Ramos (cell line): ENCODE data around the gene DPP6.

Experiments used
- in situ Hi-C: fragments of 300-500 bp; cut with MboI; formaldehyde crosslinking; loops from one replicate; pipeline ENCODE4 v1.14.3; 2022; ENCODE audit warnings: low sequenced_read_pairs; ENCODE audit not compliant: unreplicated experiment

Gene DPP6

GRCh38 chr7:154910977-154911376 is 858.8 kb downstream of the DPP6 start:
- in situ Hi-C loops: no loop called here

- in situ Hi-C loops: no loop called here
These were observed 859.2 kb downstream of the DPP6 start for GRCh38 chr7:154911411-154911810.

- in situ Hi-C loops: no loop called here
These were observed 859.8 kb downstream of the DPP6 start for GRCh38 chr7:154911862-154912455.

- in situ Hi-C loops: no loop called here
These were observed 860.9 kb downstream of the DPP6 start for GRCh38 chr7:154912871-154913637.

GRCh38 chr7:154913638-154914307 is 861.6 kb downstream of the DPP6 start:
- in situ Hi-C loops: no loop called here

GRCh38 chr7:154914308-154914995 is 862.3 kb downstream of the DPP6 start:
- in situ Hi-C loops: no loop called here

- in situ Hi-C loops: loop anchor here (5.0 kb wide), 1 partner anchor 427 kb away; no protein-coding TSS in a partner anchor
These were observed 862.8 kb downstream of the DPP6 start for GRCh38 chr7:154914996-154915380.

GRCh38 chr7:154915600-154915999 is 863.4 kb downstream of the DPP6 start:
- in situ Hi-C loops: loop anchor here (5.0 kb wide), 1 partner anchor 427 kb away; no protein-coding TSS in a partner anchor

GRCh38 chr7:154916381-154916780 is 864.2 kb downstream of the DPP6 start:
- in situ Hi-C loops: loop anchor here (5.0 kb wide), 1 partner anchor 426 kb away; no protein-coding TSS in a partner anchor

- in situ Hi-C loops: loop anchor here (5.0 kb wide), 1 partner anchor 425 kb away; no protein-coding TSS in a partner anchor
These were observed 864.9 kb downstream of the DPP6 start for GRCh38 chr7:154916856-154917807.

GRCh38 chr7:154917808-154918160 is 865.6 kb downstream of the DPP6 start:
- in situ Hi-C loops: loop anchor here (5.0 kb wide), 1 partner anchor 425 kb away; no protein-coding TSS in a partner anchor

GRCh38 chr7:154918266-154918665 is 866.1 kb downstream of the DPP6 start:
- in situ Hi-C loops: loop anchor here (5.0 kb wide), 1 partner anchor 424 kb away; no protein-coding TSS in a partner anchor

- in situ Hi-C loops: loop anchor here (5.0 kb wide), 1 partner anchor 424 kb away; no protein-coding TSS in a partner anchor
These were observed 866.5 kb downstream of the DPP6 start for GRCh38 chr7:154918741-154919140.

GRCh38 chr7:154919344-154920225 is 867.4 kb downstream of the DPP6 start:
- in situ Hi-C loops: loop anchor here (5.0 to 10.0 kb wide), 2 partner anchors 423 to 835 kb away; no protein-coding TSS in a partner anchor

GRCh38 chr7:154922472-154922871 is 870.3 kb downstream of the DPP6 start:
- in situ Hi-C loops: loop anchor here (10.0 kb wide), 1 partner anchor 832 kb away; no protein-coding TSS in a partner anchor

GRCh38 chr7:154927624-154928125 is 875.5 kb downstream of the DPP6 start:
- in situ Hi-C loops: loop anchor here (10.0 kb wide), 1 partner anchor 827 kb away; no protein-coding TSS in a partner anchor

GRCh38 chr7:154928136-154929005 is 876.2 kb downstream of the DPP6 start:
- in situ Hi-C loops: loop anchor here (10.0 kb wide), 1 partner anchor 826 kb away; no protein-coding TSS in a partner anchor
